ENCODE results near the gene TAX1BP1.

TAX1BP1 gene

DNA sequence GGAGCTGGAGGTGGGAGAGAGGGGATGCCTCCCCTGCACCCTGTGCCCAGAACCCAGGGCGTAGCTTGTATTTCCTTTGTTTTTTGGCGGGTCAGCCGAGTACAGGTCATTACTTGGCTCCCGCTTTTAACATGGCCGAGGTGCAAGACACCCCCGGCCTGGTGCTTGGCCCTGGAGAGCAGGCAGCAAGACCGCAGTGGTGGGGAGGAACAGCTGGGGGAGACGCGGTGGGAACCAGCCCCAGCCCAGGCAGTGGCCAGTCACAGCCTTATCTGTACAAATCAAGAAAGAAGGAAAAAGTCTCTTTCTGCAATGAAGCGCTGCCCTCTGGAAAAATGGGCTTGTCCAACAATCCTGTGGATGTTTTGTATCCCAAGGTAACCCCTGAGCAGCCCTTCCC lies 99.1 kb downstream of the TAX1BP1 start:
- Histone ChIP-seq H3K9me3 (ENCODE audit: control extremely low read depth in 1 of 5, control insufficient read depth in 4 of 5, insufficient read depth in 2 of 5, low read depth in 1 of 5, low read length in 4 of 5) (no peaks in the 10 kb centered on the region), H3K27ac (ENCODE audit: insufficient read depth in 1 of 2, low read depth in 1 of 2, low read length in 2 of 2, poor library complexity in 1 of 2, severe bottlenecking in 2 of 2) (no peak overlapping the region), H3K4me1 (ENCODE audit: control extremely low read depth in 1 of 4, control insufficient read depth in 4 of 4, insufficient read depth in 4 of 4, low read length in 3 of 4) (no peaks in the 10 kb centered on the region), H3K27me3 (replicated peaks in 2 of 5; ENCODE audit: control insufficient read depth in 4 of 5, insufficient read depth in 5 of 5, low read length in 4 of 5) (no peaks in the 10 kb centered on the region), H3K4me3 (ENCODE audit: control insufficient read depth in 1 of 7, extremely low read depth in 1 of 7, insufficient read depth in 4 of 7, low read depth in 2 of 7, low read length in 6 of 7) (no peak overlapping the region), H3K36me3 (ENCODE audit: control insufficient read depth in 4 of 4, insufficient read depth in 4 of 4, low read length in 3 of 4) (peaks cover 0 to under 1% (median 0%) of the 10 kb centered on the region in 4 experiments)
- ChIA-PET CTCF (no interaction called here), POLR2A (no interaction called here)
- DNase-seq = no peak
- WGBS (ENCODE audit: insufficient coverage) = 98% methylated on average over 7 of the region's 10 CpGs

DNA sequence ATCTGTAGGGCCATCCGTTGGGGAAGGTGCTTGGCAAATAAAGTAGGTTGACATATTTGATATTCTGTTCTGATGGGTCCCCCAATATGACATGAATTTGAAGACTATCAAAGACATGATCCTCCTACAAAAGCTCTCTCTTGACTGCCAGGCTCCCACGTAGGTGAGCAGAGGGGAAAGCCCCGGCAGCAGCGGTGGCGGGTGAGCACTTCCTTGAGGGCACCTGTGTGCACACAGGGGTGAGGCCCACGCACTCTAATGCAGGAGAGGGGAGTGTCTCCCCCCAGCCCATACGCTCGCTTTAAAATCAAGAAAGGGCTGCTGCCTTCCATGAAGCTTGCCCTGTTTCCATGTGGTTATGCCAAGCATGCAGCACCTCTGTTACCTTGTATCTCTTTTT lies 100.4 kb downstream of the TAX1BP1 start:
- ChIA-PET POLR2A (no interaction called here), CTCF (interaction anchor here (0.6 to 1.5 kb wide), 2 partner anchors 8 to 1679 kb away, joined by 3 to 5 read pairs; no protein-coding TSS in a partner anchor)
- WGBS (ENCODE audit: insufficient coverage) = 98% methylated on average over 7 of the region's 8 CpGs
- Histone ChIP-seq H3K27ac (ENCODE audit: insufficient read depth in 1 of 2, low read depth in 1 of 2, low read length in 2 of 2, poor library complexity in 1 of 2, severe bottlenecking in 2 of 2) (no peak overlapping the region), H3K9me3 (ENCODE audit: control extremely low read depth in 1 of 5, control insufficient read depth in 4 of 5, insufficient read depth in 2 of 5, low read depth in 1 of 5, low read length in 4 of 5) (no peaks in the 10 kb centered on the region), H3K4me3 (ENCODE audit: control insufficient read depth in 1 of 7, extremely low read depth in 1 of 7, insufficient read depth in 4 of 7, low read depth in 2 of 7, low read length in 6 of 7) (no peak overlapping the region), H3K4me1 (ENCODE audit: control extremely low read depth in 1 of 4, control insufficient read depth in 4 of 4, insufficient read depth in 4 of 4, low read length in 3 of 4) (no peaks in the 10 kb centered on the region), H3K36me3 (ENCODE audit: control insufficient read depth in 4 of 4, insufficient read depth in 4 of 4, low read length in 3 of 4) (no peaks in the 10 kb centered on the region), H3K27me3 (replicated peaks in 2 of 5; ENCODE audit: control insufficient read depth in 4 of 5, insufficient read depth in 5 of 5, low read length in 4 of 5) (no peaks in the 10 kb centered on the region)
- no peak for DNase-seq

DNA sequence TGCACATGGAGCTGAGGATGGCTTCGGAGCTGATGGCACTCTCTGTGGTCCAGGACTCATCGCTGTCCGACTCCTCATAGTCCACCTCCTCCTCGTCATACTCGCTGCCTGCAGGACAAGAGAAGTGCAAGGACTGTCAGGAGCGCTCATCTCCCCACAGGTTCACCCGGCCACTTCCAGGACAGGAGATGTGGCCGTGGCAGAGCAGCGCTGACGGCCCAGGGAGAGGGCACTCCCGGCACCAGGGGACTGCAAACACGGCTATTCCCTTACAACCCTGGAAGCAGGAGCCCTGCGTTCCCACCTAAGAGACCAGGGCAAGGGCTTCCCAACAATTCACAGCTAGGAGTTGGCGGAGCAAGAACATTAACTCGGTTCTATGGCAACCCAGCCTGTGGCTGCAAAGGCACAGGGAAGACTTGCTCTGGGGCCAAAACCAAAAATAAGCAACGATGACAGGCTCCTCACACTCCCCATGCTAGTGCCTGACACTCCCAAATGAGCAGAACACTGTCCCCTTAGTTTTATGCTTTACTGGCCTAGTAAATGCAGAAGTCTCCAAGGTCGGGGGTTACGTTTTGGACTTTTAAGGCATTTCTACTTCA lies 100.9 kb downstream of the TAX1BP1 start:
- CTCF ChIA-PET = interaction anchor here (0.6 to 1.5 kb wide), 2 partner anchors 9 to 1680 kb away, joined by 3 to 5 read pairs; no protein-coding TSS in a partner anchor
- DNase-seq = no peak
- H3K27ac ChIP-seq (ENCODE audit: insufficient read depth in 1 of 2, low read depth in 1 of 2, low read length in 2 of 2, poor library complexity in 1 of 2, severe bottlenecking in 2 of 2) = no peak overlapping the region
- POLR2A ChIA-PET = no interaction called here
- 98% methylated on average over 17 of the region's 18 CpGs for WGBS (ENCODE audit: insufficient coverage)
- H3K4me1 ChIP-seq (ENCODE audit: control extremely low read depth in 1 of 4, control insufficient read depth in 4 of 4, insufficient read depth in 4 of 4, low read length in 3 of 4) = no peaks in the 10 kb centered on the region
- no peaks in the 10 kb centered on the region for H3K9me3 ChIP-seq (ENCODE audit: control extremely low read depth in 1 of 5, control insufficient read depth in 4 of 5, insufficient read depth in 2 of 5, low read depth in 1 of 5, low read length in 4 of 5)
- H3K27me3 ChIP-seq (replicated peaks in 2 of 5; ENCODE audit: control insufficient read depth in 4 of 5, insufficient read depth in 5 of 5, low read length in 4 of 5) = no peaks in the 10 kb centered on the region
- H3K36me3 ChIP-seq (ENCODE audit: control insufficient read depth in 4 of 4, insufficient read depth in 4 of 4, low read length in 3 of 4) = no peaks in the 10 kb centered on the region
- H3K4me3 ChIP-seq (ENCODE audit: control insufficient read depth in 1 of 7, extremely low read depth in 1 of 7, insufficient read depth in 4 of 7, low read depth in 2 of 7, low read length in 6 of 7) = no peak overlapping the region

DNA sequence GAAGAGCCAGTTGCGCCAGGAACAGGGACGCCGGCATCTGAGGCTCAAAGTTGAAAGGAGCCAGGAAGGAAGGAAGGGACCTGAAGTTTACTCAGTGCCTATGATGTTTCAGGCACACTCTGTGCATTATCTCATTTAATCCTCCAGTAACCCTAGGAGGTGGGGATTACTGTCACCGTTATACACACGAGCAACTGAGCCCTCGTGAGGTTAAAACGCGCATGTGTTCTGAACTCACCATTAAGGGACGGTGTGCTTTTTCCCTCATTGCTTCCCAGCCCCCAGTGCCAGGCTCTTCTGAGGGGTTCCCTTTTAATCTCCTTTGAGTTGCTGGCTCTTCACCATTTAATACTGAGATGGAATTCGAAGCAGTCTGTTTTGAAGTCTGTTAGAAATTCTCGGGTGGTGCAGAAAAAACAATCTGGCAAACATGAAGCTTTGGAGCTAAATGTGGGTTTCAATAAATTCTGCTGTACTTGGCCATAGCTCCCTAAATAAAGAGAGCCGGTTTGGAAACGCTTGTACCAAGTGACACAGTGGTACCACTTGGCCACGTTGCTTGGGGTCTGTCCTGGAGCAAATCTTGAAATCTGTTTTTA lies 102.2 kb downstream of the TAX1BP1 start:
- CTCF ChIA-PET = no interaction called here
- Histone ChIP-seq H3K9me3 (ENCODE audit: control extremely low read depth in 1 of 5, control insufficient read depth in 4 of 5, insufficient read depth in 2 of 5, low read depth in 1 of 5, low read length in 4 of 5) (no peaks in the 10 kb centered on the region), H3K4me3 (ENCODE audit: control insufficient read depth in 1 of 7, extremely low read depth in 1 of 7, insufficient read depth in 4 of 7, low read depth in 2 of 7, low read length in 6 of 7) (no peak overlapping the region), H3K27me3 (replicated peaks in 2 of 5; ENCODE audit: control insufficient read depth in 4 of 5, insufficient read depth in 5 of 5, low read length in 4 of 5) (no peaks in the 10 kb centered on the region), H3K36me3 (ENCODE audit: control insufficient read depth in 4 of 4, insufficient read depth in 4 of 4, low read length in 3 of 4) (no peaks in the 10 kb centered on the region), H3K27ac (ENCODE audit: insufficient read depth in 1 of 2, low read depth in 1 of 2, low read length in 2 of 2, poor library complexity in 1 of 2, severe bottlenecking in 2 of 2) (no peak overlapping the region), H3K4me1 (ENCODE audit: control extremely low read depth in 1 of 4, control insufficient read depth in 4 of 4, insufficient read depth in 4 of 4, low read length in 3 of 4) (no peaks in the 10 kb centered on the region)
- WGBS (ENCODE audit: insufficient coverage) = 99% methylated on average over 14 of the region's 14 CpGs
- DNase-seq = no peak
- POLR2A ChIA-PET = no interaction called here

DNA sequence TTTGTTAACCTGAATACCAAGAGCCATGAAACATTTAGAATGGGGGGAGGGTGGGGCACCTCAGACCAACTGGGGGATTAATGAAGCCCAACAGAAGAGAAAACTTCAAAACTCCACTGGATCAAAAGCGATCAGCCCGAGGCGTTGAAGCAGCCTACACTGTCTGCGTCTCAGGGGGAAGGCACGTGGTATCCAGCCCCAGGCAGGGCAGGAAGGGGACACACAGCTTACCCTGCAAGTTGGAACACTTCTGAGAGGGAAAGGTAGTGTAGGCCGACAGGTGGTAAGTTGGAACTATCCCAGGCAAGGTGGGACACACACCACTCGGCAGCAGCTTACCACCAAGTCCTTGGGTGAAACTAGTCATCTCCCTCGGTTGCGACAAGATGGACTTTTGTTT lies 102.9 kb downstream of the TAX1BP1 start:
- no peak overlapping the region for H3K4me3 ChIP-seq (ENCODE audit: control insufficient read depth in 1 of 7, extremely low read depth in 1 of 7, insufficient read depth in 4 of 7, low read depth in 2 of 7, low read length in 6 of 7)
- H3K27me3 ChIP-seq (replicated peaks in 2 of 5; ENCODE audit: control insufficient read depth in 4 of 5, insufficient read depth in 5 of 5, low read length in 4 of 5) = no peaks in the 10 kb centered on the region
- H3K36me3 ChIP-seq (ENCODE audit: control insufficient read depth in 4 of 4, insufficient read depth in 4 of 4, low read length in 3 of 4) = no peaks in the 10 kb centered on the region
- H3K4me1 ChIP-seq (ENCODE audit: control extremely low read depth in 1 of 4, control insufficient read depth in 4 of 4, insufficient read depth in 4 of 4, low read length in 3 of 4) = no peaks in the 10 kb centered on the region
- DNase-seq = no peak
- no peaks in the 10 kb centered on the region for H3K9me3 ChIP-seq (ENCODE audit: control extremely low read depth in 1 of 5, control insufficient read depth in 4 of 5, insufficient read depth in 2 of 5, low read depth in 1 of 5, low read length in 4 of 5)
- WGBS (ENCODE audit: insufficient coverage) = 95% methylated on average over 8 of the region's 9 CpGs
- ChIA-PET POLR2A (no interaction called here), CTCF (no interaction called here)
- H3K27ac ChIP-seq (ENCODE audit: insufficient read depth in 1 of 2, low read depth in 1 of 2, low read length in 2 of 2, poor library complexity in 1 of 2, severe bottlenecking in 2 of 2) = no peak overlapping the region

DNA sequence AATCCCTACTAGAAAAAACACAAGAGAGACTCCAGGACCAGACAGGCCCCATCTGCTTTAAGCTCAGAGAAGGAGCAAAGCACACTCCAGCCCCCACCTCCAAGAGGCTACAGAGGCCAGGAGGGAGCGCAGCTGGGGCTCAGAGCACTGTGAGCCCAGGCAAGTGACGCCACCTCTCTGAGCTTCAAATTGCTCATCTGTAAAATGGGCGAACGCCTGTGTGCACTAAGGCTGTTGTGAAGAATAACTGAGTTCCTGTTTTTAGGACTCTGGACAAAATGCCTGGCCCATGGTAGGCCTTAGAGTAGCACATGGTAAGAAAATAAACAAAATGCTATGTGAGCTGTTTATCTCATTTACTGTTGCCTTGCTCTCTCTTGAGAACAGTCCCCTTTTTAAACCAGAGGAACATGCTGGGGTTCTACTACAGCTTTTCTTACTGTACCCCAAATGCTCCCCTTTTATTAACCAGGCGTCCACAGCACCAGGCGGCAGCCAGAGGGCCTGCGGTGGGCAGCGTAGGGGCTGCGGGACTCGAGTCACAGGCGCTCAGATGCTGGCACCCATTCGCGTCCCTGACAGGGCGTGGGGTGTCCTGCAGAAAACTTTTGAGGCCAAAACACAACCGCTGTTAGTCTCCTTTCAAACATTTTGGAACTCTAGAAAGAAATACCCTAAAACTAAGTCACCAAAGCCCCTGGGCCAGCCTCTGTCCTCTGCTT lies 103.8 kb downstream of the TAX1BP1 start:
- WGBS (ENCODE audit: insufficient coverage) = 96% methylated on average over 12 of the region's 15 CpGs
- no peaks in the 10 kb centered on the region for H3K9me3 ChIP-seq (ENCODE audit: control extremely low read depth in 1 of 5, control insufficient read depth in 4 of 5, insufficient read depth in 2 of 5, low read depth in 1 of 5, low read length in 4 of 5)
- DNase-seq = no peak
- no peak overlapping the region for H3K27ac ChIP-seq (ENCODE audit: insufficient read depth in 1 of 2, low read depth in 1 of 2, low read length in 2 of 2, poor library complexity in 1 of 2, severe bottlenecking in 2 of 2)
- ChIA-PET POLR2A (no interaction called here), CTCF (no interaction called here)
- H3K36me3 ChIP-seq (ENCODE audit: control insufficient read depth in 4 of 4, insufficient read depth in 4 of 4, low read length in 3 of 4) = no peaks in the 10 kb centered on the region
- H3K4me1 ChIP-seq (ENCODE audit: control extremely low read depth in 1 of 4, control insufficient read depth in 4 of 4, insufficient read depth in 4 of 4, low read length in 3 of 4) = no peaks in the 10 kb centered on the region
- H3K27me3 ChIP-seq (replicated peaks in 2 of 5; ENCODE audit: control insufficient read depth in 4 of 5, insufficient read depth in 5 of 5, low read length in 4 of 5) = no peaks in the 10 kb centered on the region
- H3K4me3 ChIP-seq (ENCODE audit: control insufficient read depth in 1 of 7, extremely low read depth in 1 of 7, insufficient read depth in 4 of 7, low read depth in 2 of 7, low read length in 6 of 7) = no peak overlapping the region

DNA sequence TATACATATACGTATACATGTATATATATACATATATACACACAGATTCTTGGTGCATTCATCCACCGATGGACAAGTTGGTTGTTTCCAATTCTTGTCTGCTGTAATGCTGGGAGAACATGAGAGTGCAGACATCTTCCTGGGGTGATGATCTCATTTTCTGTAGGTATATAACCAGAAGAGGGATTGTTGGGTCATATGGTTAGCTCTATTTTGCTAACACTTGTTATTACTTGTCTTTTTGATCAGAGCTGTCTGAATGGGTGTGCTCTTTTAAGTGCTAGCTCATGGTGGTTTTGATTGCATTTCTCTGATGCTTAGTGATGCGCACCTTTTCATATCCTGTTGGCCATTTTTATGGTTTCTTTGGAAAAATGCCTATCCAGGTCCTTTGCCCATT lies 106.4 kb downstream of the TAX1BP1 start:
- no CpG with 5 or more reads among the region's 3 CpGs for WGBS (ENCODE audit: insufficient coverage)
- ChIA-PET CTCF (no interaction called here), POLR2A (no interaction called here)
- Histone ChIP-seq H3K27me3 (replicated peaks in 2 of 5; ENCODE audit: control insufficient read depth in 4 of 5, insufficient read depth in 5 of 5, low read length in 4 of 5) (no peaks in the 10 kb centered on the region), H3K36me3 (ENCODE audit: control insufficient read depth in 4 of 4, insufficient read depth in 4 of 4, low read length in 3 of 4) (no peaks in the 10 kb centered on the region), H3K9me3 (ENCODE audit: control extremely low read depth in 1 of 5, control insufficient read depth in 4 of 5, insufficient read depth in 2 of 5, low read depth in 1 of 5, low read length in 4 of 5) (no peaks in the 10 kb centered on the region), H3K4me3 (ENCODE audit: control insufficient read depth in 1 of 7, extremely low read depth in 1 of 7, insufficient read depth in 4 of 7, low read depth in 2 of 7, low read length in 6 of 7) (no peak overlapping the region), H3K4me1 (ENCODE audit: control extremely low read depth in 1 of 4, control insufficient read depth in 4 of 4, insufficient read depth in 4 of 4, low read length in 3 of 4) (no peaks in the 10 kb centered on the region), H3K27ac (ENCODE audit: insufficient read depth in 1 of 2, low read depth in 1 of 2, low read length in 2 of 2, poor library complexity in 1 of 2, severe bottlenecking in 2 of 2) (no peak overlapping the region)
- DNase-seq = no peak
